ENCODE data around the gene CDCA4.

DNA sequence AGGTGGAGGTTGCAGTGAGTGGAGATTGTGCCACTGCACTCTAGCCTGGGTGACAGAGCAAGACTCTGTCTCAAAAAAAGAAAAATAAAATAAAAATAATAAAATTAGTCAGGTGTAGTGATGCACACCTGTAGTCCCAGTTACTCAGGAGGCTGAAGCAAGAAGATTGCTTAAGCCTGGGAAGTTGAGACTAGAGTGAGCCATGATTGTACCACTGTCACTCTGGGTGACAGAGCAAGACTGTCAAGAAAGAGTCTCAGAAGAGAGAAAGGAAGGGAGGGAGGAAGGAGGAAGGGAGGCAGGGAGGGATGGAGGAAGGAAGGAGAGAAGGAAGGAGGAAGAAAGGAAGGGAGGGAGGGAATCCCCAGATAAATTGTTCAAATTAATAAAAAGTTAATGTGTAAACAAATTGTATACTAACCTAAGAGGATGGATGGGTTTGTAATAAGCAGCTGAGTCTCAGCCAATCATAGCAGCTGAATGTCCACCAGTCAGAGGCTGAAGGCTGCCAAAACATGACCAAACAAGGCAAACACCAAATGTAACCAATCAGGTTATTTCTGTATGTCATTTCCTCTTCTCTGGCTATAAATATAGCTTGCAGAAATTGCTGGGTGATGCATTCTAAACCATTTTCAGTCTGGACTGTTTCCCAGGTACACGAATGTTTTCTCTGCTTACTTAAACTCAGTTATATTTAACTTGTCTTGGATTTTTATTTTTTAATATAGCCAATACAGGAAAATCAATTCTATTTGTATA is 6.1 kb upstream of the CDCA4 start:
- TF ChIP-seq, protein P1, sequence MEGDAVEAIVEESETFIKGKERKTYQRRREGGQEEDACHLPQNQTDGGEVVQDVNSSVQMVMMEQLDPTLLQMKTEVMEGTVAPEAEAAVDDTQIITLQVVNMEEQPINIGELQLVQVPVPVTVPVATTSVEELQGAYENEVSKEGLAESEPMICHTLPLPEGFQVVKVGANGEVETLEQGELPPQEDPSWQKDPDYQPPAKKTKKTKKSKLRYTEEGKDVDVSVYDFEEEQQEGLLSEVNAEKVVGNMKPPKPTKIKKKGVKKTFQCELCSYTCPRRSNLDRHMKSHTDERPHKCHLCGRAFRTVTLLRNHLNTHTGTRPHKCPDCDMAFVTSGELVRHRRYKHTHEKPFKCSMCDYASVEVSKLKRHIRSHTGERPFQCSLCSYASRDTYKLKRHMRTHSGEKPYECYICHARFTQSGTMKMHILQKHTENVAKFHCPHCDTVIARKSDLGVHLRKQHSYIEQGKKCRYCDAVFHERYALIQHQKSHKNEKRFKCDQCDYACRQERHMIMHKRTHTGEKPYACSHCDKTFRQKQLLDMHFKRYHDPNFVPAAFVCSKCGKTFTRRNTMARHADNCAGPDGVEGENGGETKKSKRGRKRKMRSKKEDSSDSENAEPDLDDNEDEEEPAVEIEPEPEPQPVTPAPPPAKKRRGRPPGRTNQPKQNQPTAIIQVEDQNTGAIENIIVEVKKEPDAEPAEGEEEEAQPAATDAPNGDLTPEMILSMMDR (IDR thresholded peaks at IDR 0.05; ENCODE audit: poor library complexity) = no peak
- TF ChIP-seq EZH2 (IDR thresholded peaks at IDR 0.05; ENCODE audit: borderline replicate concordance) (no peak), EZH2phosphoT487 (IDR thresholded peaks at IDR 0.05; ENCODE audit: low read depth, severe bottlenecking, unreplicated experiment) (no peak)

All from hepatocyte (in vitro differentiated cells).